SU-DHL-6 (cell line): ENCODE data around the gene EMC9.

Source experiments
- EZH2phosphoT487 ChIP-seq: fragments of 200-600 bp; sonication (generic), shearing (Covaris generic); conservative IDR thresholded peaks from 2 replicates; pipeline ENCODE4 v1.6.1; 2018; ENCODE audit warnings: mild to moderate bottlenecking, antibody characterized with exemption, low read length, moderate library complexity, mixed read lengths
- TF ChIP-seq, protein P1 (sequence below): fragments of 200-600 bp; sonication (generic); IDR thresholded peaks from one replicate; pipeline ENCODE4 v1.5.1; 2017; ENCODE audit warnings: antibody characterized with exemption, mild to moderate bottlenecking, low read length, moderate library complexity; ENCODE audit not compliant: insufficient read depth, poor library complexity, severe bottlenecking

DNA sequence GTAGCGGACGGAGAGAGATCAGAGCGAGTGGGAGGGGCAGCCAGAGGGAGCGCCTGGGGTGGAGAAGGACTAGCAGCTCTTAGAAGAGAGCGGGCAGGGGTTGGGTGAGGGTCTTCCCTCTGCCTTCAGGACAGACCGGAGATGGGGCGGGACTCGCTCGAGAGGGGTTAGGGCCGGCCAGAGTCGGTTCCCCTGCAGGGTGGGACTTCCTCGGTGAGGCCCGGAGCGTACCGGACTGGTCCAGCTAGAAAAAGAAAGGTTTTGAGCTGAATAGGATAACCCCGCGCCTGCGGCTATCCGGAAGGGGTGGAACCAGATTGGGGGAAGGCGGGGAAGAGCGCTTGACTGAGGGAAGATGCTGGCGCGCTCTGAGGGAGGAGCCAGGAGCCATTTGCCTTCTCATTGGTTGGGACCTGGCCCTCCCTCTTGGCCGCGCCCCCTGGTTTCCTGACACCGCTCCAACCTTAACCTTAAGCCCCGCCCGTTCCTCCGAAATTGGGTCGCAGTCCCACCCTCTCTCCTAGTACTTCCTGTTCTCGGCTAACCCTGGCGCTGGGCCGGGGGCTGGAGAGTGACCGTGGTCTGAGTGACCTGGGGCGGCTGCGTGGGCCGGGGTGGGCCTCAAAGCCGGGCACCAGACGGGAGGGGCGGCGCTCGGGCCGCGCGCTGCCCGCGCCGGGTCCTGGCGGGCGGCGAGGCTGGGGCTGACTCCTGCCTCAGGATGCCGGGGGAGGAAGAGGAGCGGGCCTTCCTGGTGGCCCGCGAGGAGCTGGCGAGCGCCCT lies 5.8 kb upstream of the EMC9 start, which contains the start of gene RNF31:
- TF ChIP-seq, protein P1, sequence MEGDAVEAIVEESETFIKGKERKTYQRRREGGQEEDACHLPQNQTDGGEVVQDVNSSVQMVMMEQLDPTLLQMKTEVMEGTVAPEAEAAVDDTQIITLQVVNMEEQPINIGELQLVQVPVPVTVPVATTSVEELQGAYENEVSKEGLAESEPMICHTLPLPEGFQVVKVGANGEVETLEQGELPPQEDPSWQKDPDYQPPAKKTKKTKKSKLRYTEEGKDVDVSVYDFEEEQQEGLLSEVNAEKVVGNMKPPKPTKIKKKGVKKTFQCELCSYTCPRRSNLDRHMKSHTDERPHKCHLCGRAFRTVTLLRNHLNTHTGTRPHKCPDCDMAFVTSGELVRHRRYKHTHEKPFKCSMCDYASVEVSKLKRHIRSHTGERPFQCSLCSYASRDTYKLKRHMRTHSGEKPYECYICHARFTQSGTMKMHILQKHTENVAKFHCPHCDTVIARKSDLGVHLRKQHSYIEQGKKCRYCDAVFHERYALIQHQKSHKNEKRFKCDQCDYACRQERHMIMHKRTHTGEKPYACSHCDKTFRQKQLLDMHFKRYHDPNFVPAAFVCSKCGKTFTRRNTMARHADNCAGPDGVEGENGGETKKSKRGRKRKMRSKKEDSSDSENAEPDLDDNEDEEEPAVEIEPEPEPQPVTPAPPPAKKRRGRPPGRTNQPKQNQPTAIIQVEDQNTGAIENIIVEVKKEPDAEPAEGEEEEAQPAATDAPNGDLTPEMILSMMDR: no peak
- TF ChIP-seq EZH2phosphoT487: no peak
